Esophagus squamous epithelium (tissue), 5 donors: ENCODE measurements around the gene LSM3. TPM values are rescaled to one million over a fixed set of nuclear protein-coding genes. Genes with fewer than 3 reads are reported as not detected.

Experiments used
- DNase-seq: peaks from one replicate; lab custom pipeline; 2025; lab: John Stamatoyannopoulos, UW
- H3K27ac ChIP-seq, 4 donors: fragments of 200-600 bp; sonication (generic); one replicate each; pipeline ENCODE4 v1.5.1; 2016 to 2019; ENCODE audit warnings: mild to moderate bottlenecking in 1 of 4
- H3K27me3 ChIP-seq, 4 donors: fragments of 200-600 bp; sonication (generic); 1 replicate in 3 of 4; 2 replicates in 1 of 4; pipeline versions ENCODE4 v1.5.1 to v1.6.0; 2017 to 2021; ENCODE audit warnings: antibody characterized with exemption in 1 of 4
- H3K36me3 ChIP-seq, 3 donors: fragments of 200-600 bp; sonication (generic); one replicate each; pipeline ENCODE4 v1.5.1; 2016 to 2019
- H3K4me1 ChIP-seq, 3 donors: fragments of 200-600 bp; sonication (generic); one replicate each; pipeline ENCODE4 v1.5.1; 2017 to 2019
- H3K4me3 ChIP-seq, 4 donors: fragments of 200-600 bp; sonication (generic); 1 replicate in 3 of 4; 2 replicates in 1 of 4; pipeline ENCODE4 v1.5.1; 2016 to 2019; ENCODE audit warnings: mild to moderate bottlenecking in 2 of 4, moderate library complexity in 1 of 4
- H3K9me3 ChIP-seq, 3 donors: fragments of 200-600 bp; sonication (generic); one replicate each; pipeline ENCODE4 v1.5.1; 2016 to 2019
- CTCF ChIP-seq, 6 experiments: fragments of 450-650 bp in 4 of 6; fragments of 200-600 bp in 2 of 6; sonication (generic) in 2 of 6; IDR thresholded peaks; one replicate each; pipeline ENCODE4 v1.5.1; 2016 to 2019; ENCODE audit warnings: antibody characterized with exemption in 6 of 6, mild to moderate bottlenecking in 4 of 6, moderate library complexity in 4 of 6
- POLR2A ChIP-seq, 4 donors: fragments of 450-650 bp; IDR thresholded peaks; one replicate each; pipeline ENCODE4 v1.6.1; 2017; ENCODE audit warnings: antibody characterized with exemption in 4 of 4, mild to moderate bottlenecking in 4 of 4, moderate library complexity in 3 of 4
- WGBS, 2 donors: methylation state at CpG; one replicate each; pipeline ENCODE4 v1.1.5; 2018; 5-methylcytosine and 5-hydroxymethylcytosine counted together
- intact Hi-C: fragments of 100-400 bp; cut with DNase I; formaldehyde crosslinking; loops from one replicate; pipeline ENCODE4 v1.15.0; 2022
- total RNA-seq, 4 donors: library from RNA; depleted of rRNA; stranded (reverse); fragments of >200 nt; gene quantifications; one replicate each; pipeline ENCODE4 v1.1.0, GENCODE V29; 2016
- donor health status: DM: yes; HTN: yes; CAD: no.

Gene LSM3
- total RNA-seq, 4 donors from 2014 or later = 6.3 to 21.5 (median 13.7) TPM

- Histone ChIP-seq H3K4me1 (no peaks in the 10 kb centered on the region), H3K27ac (peak overlapping the region in 1 of 4 donors; percentile 77), H3K27me3 (no peaks in the 10 kb centered on the region), H3K9me3 (peaks cover 0 to 9% (median 6%) of the 10 kb centered on the region in 3 donors), H3K36me3 (no peaks in the 10 kb centered on the region), H3K4me3 (peak overlapping the region in 2 of 4 donors; percentile 30 to 37)
- TF ChIP-seq POLR2A (IDR thresholded peaks at IDR 0.05) = no peak
- peak in 2 of 6 experiments; percentile 22 to 56 for TF ChIP-seq CTCF (IDR thresholded peaks at IDR 0.05)
- DNase-seq = no peak
- WGBS, 2 donors = 59 to 65% methylated on average over 19 to 21 of the region's 22 CpGs
- intact Hi-C loops = no loop called here
Measured at GRCh38 chr3:14216257-14217048, 37.8 kb downstream of the LSM3 start.

GRCh38 chr3:14218355-14218754 is 39.7 kb downstream of the LSM3 start:
- intact Hi-C loops = no loop called here
- no peaks in the 10 kb centered on the region for H3K4me1 ChIP-seq
- H3K36me3 ChIP-seq = no peaks in the 10 kb centered on the region
- TF ChIP-seq POLR2A (IDR thresholded peaks at IDR 0.05) = no peak
- no peak for TF ChIP-seq CTCF (IDR thresholded peaks at IDR 0.05)
- peaks cover 0 to 16% (median 6%) of the 10 kb centered on the region in 3 donors for H3K9me3 ChIP-seq
- no peak overlapping the region for H3K27ac ChIP-seq
- DNase-seq = no peak
- H3K27me3 ChIP-seq = no peaks in the 10 kb centered on the region
- no peak overlapping the region for H3K4me3 ChIP-seq

GRCh38 chr3:14220933-14221332 is 42.3 kb downstream of the LSM3 start:
- DNase-seq = no peak
- intact Hi-C loops = no loop called here

GRCh38 chr3:14221902-14222301 is 43.3 kb downstream of the LSM3 start:
- intact Hi-C loops = no loop called here
- H3K27me3 ChIP-seq = peaks cover 0 to 6% (median 0%) of the 10 kb centered on the region in 4 donors
- WGBS, 2 donors = 82 to 90% methylated on average over 1 of the region's 1 CpG

More at GRCh38 chr3:14220933-14221332, 42.3 kb downstream of the LSM3 start:
- peaks cover 0 to 6% (median 0%) of the 10 kb centered on the region in 4 donors for H3K27me3 ChIP-seq
- no peak for TF ChIP-seq CTCF (IDR thresholded peaks at IDR 0.05)
- no peak for TF ChIP-seq POLR2A (IDR thresholded peaks at IDR 0.05)
- no peak overlapping the region for H3K27ac ChIP-seq
- H3K4me3 ChIP-seq = no peak overlapping the region
- no peaks in the 10 kb centered on the region for H3K36me3 ChIP-seq
- H3K9me3 ChIP-seq = peaks cover 0 to 16% (median 6%) of the 10 kb centered on the region in 3 donors
- 65 to 77% methylated on average over 1 of the region's 1 CpG for WGBS, 2 donors
- peaks cover 0 to 17% (median 0%) of the 10 kb centered on the region in 3 donors for H3K4me1 ChIP-seq

More at GRCh38 chr3:14221902-14222301, 43.3 kb downstream of the LSM3 start:
- DNase-seq = no peak
- peaks cover 0 to 16% (median 6%) of the 10 kb centered on the region in 3 donors for H3K9me3 ChIP-seq
- no peak overlapping the region for H3K4me3 ChIP-seq
- no peak overlapping the region for H3K27ac ChIP-seq
- TF ChIP-seq CTCF (IDR thresholded peaks at IDR 0.05) (no peak), POLR2A (IDR thresholded peaks at IDR 0.05) (no peak)
- H3K4me1 ChIP-seq = peaks cover 0 to 25% (median 0%) of the 10 kb centered on the region in 3 donors
- no peaks in the 10 kb centered on the region for H3K36me3 ChIP-seq
